Measurements from ENCODE around the gene PALLD.

- TF ChIP-seq ATF3 (CRISPR knock-in tag; conservative IDR thresholded peaks at IDR 0.05) (no peak), PREB (CRISPR knock-in tag; IDR thresholded peaks at IDR 0.05; ENCODE audit: borderline replicate concordance) (no peak), ZNF232 (CRISPR knock-in tag; IDR thresholded peaks at IDR 0.05) (no peak), CTCF (IDR thresholded peaks at IDR 0.05) (no peak), NR2C2 (CRISPR knock-in tag; IDR thresholded peaks at IDR 0.05) (no peak), USF2 (CRISPR knock-in tag; IDR thresholded peaks at IDR 0.05) (no peak), STAT6 (CRISPR knock-in tag; conservative IDR thresholded peaks at IDR 0.05; ENCODE audit: low read depth) (no peak), FOXP4 (CRISPR knock-in tag; IDR thresholded peaks at IDR 0.05) (no peak)
Observed at GRCh38 chr4:168879188-168879587, 382.3 kb downstream of the PALLD start.

Data from WTC11 (cell line).